ENCODE results near the gene UMODL1.
"Not testable (repeated sequence)": the region's sequence is repeated elsewhere in the genome, so short reads cannot be mapped to it uniquely, and the experiment has no call there.

Gene UMODL1

DNA sequence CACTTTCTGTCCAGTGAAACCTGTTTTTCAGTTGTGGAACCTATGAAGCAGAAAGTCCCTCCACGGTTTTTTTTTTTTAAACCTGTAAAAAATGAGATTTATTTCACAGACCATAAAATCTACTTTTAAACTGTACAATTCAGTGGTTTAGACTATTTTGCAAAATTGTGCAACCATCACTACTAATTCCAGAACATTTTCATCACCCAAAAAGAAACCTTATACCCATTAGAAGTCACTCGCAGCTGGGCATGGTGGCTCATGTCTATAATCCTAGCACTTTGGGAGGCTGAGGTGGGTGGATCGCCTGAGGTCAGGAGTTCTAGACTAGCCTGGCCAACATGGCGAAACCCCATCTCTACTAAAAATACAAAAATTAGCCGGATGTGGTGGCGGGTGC is 45.4 kb downstream of the UMODL1 start:
- not testable (repeated sequence) for DNase-seq

DNA sequence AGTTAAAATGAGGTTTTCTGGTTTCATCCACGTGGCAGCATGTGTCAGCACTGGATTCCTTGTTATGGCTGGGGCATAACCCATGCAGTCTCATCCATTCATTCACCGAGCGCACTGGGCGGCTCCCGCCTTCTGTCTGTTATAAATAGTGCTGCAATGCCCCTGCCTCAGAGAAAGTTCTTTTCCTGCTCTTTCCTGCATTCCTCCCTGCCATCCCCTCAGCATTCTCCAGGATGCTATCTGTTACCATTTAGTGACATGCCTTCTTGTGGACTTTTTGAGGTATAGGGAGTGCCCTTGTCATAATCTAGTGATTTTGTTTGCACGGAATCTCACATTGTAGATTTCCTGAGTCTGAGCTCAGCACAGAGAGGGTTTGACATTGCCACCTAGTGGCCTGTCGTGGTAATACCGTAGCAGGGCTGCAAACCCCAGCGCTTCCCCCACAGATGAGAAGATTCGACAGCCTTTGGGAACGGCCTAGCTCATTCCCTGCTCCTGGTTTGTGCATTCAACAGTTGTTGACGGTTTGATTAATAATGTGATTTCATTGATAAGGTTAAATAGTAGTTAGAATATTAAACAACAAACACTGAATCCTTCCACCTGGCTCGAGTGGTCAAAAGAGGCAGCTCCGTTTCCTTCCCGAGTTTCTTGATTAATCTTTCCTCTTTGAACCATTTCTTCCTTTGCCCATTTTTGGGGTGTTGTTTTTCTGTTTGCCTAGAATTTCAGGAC is 46.3 kb downstream of the UMODL1 start:
- peak; percentile 54 for DNase-seq

DNA sequence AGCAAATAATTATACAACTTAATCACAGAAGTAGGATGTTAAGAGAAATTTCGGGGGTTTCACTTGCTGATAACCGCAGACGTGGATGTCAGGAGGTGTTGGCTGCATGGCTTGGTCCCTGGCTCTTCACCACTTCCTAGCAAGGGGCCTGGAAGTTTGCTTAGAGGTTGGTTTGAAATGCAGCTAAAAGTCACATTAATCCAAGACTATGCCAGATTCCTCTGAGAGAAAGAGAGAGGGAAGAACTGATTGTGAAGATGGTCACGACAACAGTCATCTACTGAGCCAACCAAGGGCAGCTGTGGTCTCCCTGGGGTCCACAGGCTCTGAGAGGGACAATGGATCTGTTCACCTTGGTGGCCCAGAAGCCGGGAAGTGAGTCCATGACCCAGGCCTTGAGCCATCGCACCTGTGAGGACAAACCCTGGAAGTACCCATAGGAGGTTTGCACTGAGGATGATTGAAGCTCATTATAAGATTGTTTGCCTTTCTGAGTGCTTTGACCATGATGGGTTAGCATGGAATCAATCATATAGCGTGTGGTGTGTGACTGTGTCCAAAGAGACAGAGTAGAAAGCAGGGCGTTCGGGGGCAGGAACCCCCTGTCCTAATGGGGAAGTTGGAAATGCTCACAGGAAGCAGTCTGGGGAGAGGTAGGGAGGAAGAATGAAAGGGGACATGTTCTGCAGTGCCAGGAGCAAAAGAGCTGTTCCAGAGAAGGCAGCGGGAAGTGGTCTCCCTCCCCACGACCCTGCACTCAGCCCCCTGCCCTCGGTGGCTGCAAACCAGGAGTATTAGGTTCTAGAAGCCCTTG is 47.1 kb downstream of the UMODL1 start:
- DNase-seq: no peak

DNA sequence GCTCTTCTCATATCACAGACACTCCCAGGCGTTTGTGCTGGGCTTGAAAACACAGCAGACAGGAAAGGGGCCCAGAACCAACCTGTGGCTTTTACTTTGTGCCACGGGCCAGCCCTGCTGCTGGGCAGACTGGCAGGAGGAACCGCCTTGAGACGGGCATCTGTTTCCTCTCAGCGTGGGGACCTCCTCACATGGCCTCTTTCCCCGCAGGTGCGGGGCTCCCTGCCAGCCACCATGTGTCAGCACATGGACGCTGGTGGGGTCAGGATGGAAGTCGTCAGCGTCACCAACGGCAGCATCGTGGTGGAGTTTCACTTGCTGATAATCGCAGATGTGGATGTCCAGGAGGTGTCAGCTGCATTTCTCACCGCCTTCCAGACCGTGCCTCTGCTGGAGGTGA is 47.8 kb downstream of the UMODL1 start:
- no peak for DNase-seq

DNA sequence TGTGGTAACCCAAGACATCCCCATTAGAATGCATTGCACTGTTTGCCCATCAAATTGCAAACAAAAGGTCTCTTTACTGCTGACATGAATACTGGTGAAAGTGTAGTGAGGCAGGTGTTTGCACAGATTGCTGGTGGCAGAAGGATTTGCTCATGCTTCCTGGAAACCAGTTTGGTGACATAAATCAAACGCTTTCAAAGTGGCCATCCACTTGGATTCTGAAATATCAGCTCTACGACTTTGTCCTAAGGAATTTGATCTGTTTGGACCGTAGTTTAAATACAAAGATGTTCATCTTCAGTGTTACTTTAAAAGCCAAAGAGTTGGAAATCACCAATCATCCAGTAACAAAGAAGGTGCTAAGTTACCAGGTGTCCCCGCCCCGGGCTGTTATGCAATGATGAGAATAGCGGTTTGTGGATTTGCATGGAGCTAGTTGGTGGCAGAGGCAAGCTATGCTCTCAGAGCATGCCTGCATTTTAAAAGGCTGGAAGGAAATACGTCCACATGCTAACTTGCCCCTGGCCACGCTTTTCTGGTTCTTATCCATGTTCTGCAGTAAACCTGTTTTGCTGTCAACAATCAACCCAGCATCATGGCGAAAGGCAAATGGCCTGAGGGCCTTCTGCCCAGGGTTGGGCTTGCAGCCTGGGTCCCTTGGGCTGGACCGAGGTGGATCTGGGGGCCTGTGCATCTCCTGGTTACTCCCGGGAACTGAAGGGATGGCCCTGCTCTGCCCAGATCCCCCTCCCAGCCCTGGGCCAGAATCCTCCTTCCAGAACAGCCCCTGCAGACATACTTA is 49.2 kb downstream of the UMODL1 start:
- DNase-seq: no peak

DNA sequence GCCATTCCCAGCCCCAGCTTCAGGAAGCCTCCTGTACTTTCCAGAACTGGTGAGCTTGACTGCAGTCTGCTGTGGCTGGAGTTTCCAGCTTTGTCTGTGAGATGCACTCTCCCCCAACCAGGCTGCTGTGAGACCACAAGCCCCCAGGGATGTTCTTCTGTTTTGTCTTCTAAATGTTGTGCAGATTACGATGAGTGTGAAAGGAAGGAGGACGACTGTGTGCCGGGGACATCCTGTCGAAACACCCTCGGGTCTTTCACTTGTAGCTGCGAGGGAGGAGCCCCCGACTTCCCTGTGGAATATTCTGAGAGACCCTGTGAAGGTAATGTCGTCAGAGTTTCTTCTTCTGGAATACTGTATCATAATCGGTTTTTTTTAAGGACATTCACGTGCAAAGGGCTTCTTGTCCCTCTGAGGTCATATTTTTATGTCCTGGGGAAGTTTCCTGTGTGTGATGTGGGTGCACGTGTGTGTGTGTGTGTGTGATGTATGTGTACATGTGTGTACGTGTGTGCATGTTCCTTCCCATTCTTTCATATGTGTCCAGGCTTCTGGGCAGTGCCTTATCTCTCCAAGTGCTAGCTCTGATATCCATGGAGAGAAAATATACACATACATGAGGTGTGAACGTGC is 49.9 kb downstream of the UMODL1 start:
- no peak for DNase-seq

DNA sequence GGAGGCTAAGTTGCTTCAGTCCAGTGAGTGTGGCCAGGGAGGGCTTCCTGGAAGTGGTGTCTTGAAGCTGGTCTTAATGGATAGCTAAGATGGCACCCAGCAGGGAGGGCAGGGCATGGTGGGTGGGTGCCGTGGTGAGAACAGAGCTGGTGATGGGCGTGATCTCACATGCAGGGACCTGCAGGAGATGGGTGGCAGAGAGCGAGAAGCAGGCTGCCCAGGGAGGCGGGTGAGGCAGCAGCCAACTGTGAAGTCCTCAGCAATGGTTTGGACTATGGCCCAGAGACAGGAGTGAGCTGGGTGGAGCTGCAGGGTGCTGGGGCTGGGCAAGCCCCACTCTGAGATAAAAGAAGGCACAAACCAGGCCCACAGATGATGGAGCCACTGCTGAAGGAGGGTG is 50.7 kb downstream of the UMODL1 start:
- no peak for DNase-seq

DNA sequence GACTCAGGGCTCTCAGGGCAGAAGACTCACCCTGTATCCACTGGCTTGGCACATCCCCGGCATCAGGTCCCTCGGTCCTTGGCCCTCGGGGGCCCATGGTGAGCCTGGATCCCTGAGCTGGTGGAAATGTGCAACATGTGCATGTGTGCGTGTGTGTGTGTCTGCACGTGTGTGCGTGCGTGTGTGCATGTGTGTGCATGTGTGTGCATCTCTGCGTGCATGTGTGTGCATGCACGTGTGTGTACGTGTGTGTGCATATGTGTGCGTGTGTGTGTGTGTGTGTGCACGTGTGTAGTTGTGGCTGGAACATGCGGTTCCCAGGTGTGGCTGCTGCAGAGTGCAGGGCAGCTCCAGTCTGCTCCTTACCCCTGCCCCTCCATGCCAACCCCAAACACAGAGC is 51.3 kb downstream of the UMODL1 start:
- no peak for DNase-seq

DNA sequence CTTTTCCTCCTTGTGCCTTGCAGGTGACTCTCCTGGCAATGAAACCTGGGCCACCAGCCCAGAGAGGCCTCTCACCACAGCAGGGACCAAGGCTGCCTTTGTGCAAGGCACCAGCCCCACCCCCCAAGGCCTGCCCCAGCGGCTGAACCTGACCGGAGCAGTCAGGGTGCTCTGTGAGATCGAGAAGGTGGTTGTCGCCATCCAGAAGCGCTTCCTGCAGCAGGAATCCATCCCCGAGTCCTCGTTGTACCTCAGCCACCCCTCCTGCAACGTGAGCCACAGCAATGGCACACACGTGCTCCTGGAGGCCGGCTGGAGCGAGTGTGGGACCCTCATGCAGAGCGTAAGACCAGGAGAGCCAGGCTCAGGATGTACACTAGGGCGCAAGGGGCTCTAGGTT is 51.7 kb downstream of the UMODL1 start:
- DNase-seq: no peak

DNA sequence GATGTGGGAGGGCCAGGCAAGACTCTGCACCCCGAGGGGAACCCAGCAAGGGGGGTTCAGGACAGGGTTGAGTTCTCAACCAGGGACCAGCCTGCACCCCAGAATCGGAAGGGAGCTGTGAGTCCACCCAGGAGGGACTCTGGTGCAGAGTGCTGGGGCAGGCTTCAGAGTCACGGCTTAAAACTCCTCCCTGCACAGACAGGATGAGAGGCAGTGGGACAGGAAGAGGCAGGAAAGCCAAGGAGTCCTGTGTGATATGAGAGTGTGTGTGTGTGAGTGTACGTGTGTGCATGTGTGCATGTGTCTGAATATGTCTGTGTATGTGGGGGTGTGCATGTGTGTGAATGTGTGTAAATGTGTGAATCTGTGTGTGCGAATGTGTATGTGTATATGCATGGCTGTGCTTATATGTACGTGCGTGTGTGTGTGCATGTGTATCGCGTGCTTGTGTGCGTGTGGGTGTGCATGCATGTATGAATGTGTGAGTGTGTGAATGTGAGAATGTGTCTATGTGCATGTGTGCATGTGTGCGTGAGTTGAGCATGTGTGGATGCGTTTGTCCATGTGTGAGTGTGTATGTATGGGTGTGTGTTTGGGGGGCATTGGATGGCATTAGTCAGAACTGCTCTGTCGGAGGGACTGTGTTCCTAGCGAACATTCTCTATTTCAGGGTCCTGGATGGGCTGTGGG is 52.2 kb downstream of the UMODL1 start:
- DNase-seq: no peak

GRCh38 chr21:42124081-42124480 is 53.0 kb downstream of the UMODL1 start:
- no peak for DNase-seq

GRCh38 chr21:42124826-42125570 is 53.9 kb downstream of the UMODL1 start:
- no peak for DNase-seq

DNA sequence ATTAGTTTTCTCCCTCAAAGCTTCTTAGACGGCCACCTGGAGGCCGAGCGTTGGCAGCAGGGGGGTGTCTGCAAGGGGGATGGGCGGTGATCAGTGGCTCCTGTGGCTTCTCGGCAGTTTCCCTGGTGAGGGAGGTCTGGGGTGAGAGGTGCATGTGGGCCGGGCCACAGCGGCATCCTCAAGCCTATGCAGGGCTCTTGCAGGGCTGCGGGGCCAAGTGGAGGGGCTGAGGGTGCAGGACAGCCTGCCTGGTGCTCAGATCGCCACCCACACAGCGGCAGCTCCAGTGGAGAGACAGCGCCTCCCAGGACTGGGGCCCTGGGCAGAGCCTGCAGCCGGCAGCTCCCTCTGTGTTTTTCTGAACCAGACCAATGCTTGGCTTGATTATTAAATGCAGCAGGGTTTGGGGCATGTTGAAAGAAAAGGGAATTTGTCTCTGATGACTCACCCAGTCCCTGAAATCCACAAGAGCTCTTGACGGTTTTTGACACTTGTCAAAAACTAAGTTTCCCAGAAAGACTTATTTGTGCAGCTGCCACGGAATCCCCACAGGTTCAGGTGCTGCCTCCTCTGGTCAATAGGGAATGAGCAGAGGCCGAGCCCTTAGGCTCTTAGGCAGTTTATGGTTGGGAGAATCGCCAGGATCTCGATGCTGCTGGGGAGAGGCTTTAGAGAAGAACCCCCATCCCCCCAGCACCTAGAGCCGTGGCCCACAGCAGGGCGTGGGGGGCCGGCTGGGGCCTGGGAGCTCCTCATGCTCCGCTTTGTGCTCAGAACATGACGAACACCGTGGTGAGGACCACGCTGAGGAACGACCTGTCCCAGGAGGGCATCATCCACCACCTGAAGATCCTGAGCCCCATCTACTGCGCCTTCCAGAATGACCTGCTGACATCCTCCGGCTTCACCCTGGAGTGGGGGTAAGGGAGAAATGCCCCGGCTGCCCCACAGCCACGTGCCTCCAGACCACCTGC is 54.7 kb downstream of the UMODL1 start:
- DNase-seq: no peak

- no peak for DNase-seq
Observed at GRCh38 chr21:42127164-42128150, 56.3 kb downstream of the UMODL1 start.

GRCh38 chr21:42129300-42130266 is 58.5 kb downstream of the UMODL1 start:
- no peak for DNase-seq

- DNase-seq: no peak
Observed at GRCh38 chr21:42130441-42130840, 59.3 kb downstream of the UMODL1 start.

DNA sequence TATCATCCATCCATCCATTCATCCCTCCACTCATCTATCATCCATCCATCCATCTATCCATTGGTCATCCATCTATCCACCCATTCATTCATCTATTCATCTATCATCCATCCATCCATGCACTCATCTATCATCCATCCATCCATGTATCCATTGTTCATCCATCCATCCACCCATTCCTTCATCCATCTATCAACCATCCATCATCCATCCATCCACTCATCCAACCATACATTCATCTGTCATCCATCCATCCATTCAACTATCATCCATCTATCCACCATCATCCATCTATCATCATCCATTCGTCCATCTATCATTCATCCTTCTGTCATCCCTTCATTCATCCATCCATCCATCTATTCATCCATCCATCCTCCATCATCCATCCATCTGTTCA is 61.1 kb downstream of the UMODL1 start:
- no peak for DNase-seq

DNA sequence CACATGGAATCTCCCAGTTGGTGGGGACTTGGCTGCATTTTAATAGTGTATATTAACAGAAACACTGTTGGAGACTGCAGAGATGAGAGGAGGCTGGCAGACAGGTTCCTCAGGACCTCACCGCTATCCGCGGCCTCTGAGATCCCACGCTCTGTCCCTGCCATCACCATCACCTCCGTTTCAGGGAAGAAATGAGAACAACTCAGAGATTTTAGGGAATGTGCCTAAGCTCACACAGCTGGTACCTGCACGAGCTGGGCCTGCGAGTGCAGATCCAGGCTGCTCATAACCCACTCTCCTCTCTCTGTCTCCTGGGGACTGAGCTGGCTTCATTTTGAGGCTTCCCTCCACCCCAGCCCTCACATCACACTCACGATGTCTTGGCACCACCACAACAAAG is 62.0 kb downstream of the UMODL1 start:
- no peak for DNase-seq

Measured in CD4-positive, alpha-beta T cell treated with Interferon gamma for 1 hour (primary cell).